GM19238 (cell line): ENCODE results near the gene LRSAM1.
A peak's percentile ranks its signal among the peaks of the same experiment; 100 is the strongest.

Experiments used
- DNase-seq: peaks from one replicate; pipeline ENCODE4 v3.0.0; 2011; ENCODE audit warnings: low spot score; ENCODE audit not compliant: insufficient read length

The LRSAM1 gene

DNA sequence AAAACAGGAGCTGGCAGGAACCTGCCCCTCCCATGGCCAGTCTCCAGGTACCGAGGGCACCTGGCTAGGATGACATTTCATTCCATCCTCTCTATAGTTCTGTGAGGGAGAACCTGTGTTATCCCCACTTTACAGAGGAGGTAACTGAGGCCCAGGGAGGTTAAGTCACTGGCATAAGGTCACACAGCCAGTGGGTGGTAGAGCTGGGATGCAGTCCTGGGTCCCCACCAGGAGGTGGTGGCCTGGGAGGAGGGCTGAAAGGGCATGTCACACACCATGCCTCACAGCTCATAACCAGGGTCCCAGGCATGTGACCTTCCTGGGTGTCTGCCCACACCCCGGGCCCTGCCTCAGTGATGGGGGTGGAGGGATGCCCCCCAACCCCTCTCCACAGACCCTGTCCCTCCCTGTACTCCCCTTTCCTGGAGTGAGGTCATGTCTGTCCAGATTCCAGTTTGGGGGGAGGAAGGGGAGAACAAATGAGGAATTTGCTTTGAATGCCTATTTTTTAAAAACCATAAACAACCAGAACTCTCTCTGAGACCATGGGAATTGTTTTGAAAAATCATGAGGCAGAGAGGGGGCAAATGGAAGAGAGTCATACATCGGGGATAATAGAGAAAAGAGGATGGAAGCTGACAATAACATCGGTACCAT is 83.1 kb downstream of the LRSAM1 start:
- DNase-seq = no peak

DNA sequence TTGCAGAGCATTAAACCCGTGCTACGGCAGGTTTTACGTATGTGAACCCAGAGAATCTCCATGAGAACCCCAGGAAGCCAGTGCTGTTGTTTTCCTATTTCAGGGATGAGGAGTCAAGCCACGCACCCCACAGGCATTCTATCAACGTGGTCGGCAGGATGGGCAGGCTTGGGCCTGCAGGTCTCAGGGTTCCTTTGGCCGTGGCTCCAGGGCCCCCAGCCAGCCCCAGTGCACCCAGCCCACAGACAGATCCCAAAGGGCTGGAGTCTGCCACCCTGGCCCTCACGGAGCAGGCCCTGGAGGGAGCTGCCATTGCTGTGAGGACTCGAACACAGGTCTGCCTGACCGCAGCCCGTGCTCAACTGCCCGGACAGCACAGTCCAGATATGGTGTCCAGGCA is 83.6 kb downstream of the LRSAM1 start:
- no peak for DNase-seq

DNA sequence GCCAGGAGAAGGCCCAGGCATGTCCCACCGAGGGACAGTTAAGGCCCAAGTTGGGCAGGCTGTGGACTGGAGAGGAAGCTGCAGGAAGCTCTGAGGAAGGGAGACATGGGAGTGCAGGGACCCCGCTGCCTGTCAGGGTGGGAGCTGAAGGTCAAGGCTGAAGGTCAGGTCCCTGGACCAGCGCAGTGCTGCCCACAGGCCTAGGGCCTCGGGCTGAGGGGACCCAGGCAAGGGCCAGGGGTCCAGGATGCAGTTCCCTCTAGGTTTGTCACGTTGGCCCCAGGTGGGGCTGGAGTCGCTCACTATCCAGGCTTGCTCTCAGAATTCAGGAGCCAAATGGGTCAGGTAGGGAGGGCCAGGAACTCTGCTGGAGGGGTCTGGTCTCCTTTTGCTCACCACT is 84.1 kb downstream of the LRSAM1 start:
- DNase-seq = no peak

DNA sequence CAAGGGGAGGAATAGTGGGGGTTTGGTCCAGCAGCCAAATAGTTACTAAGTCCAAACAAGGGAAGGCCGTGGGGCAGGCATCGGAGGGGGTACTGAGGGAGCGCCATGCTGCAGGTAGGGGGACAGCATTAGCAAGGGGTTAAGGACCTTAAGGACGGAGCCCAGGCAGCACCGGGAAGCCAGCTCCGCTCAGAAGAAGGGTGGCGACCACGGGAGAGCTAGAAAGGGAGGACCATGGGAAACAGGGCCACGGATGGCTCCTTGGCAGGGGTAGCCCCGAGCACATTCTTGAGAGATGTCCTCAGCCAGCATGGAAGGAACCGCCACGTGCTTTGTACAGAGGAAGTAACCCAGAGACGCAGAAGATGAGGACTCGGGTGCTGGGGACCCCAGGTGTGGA is 84.5 kb downstream of the LRSAM1 start:
- no peak for DNase-seq

DNA sequence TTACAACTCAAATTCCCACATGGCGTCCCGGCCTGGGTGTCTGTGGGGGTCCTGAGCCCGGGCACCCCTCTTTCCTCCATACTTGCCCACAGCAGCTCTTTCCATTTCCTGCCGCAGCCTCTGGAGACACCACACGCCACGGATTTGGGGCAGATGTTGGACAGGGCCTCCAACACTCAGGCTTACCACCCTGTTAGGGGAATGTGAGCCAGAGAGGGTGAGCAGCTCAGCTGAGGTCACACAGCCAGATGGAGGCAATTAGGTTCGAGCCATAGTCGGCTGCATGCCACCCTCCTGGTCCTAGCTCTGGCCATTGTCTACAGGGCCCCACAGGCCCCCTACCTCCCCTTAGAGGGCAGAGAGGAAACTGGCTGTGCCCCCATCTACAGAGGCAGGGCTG is 85.2 kb downstream of the LRSAM1 start:
- DNase-seq = no peak

DNA sequence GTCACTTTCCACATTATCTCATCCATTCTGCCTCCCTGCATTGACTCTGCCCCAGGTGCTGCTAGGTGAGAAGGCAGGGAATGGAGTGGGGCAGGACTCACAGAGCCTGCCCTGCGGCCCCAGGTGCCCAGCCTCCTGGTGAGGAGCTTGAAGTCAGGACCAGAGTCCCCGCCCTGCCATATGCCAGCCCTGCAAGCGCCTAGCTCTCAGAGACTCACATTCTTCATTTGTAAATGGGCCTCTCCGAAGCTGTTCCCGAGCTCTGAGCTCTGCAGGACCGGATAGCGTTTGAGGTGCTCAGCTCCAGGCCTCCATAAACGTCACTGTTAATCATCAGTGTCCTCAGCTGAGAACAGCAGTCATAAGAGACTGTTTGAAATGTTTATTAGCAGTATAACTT is 85.7 kb downstream of the LRSAM1 start:
- DNase-seq = no peak

DNA sequence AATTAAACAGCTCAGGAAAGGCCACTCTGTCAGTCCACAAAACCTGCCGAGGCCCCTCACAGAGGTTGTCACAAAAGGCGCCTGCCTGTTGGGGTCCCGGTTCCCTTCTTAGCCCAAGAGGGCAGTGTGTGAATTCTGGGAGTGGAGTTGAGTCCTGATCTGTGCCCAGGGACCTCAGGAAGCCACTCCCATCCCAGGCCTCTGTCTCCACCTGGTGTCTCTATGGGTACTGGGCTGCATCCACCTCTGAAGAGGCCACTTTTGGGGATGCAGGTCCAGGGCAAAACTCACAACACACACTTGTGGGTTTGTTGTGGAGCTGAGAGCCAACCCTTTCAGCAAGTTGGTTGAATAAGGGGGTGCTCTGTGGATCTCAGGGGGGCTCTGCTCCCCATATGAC is 86.5 kb downstream of the LRSAM1 start:
- DNase-seq = no peak

DNA sequence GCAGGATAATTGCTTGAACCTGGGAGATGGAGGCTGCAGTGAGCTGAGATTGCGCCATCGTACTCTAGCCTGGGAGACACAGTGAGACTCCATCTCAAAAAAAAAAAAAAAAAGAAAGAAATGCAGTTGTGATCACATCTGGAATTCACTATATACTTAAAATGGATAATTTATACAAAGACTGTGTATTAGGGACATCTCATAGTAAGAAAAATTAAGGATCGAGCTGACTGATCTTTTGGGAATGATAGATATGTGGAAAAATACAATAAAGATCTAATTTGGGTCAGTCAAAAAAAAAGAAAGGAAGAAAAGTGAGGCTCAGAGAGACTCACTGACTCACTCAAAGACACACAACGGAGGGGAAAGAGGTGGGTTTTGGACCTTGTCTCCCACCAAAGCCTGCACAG is 87.5 kb downstream of the LRSAM1 start:
- no peak for DNase-seq

DNA sequence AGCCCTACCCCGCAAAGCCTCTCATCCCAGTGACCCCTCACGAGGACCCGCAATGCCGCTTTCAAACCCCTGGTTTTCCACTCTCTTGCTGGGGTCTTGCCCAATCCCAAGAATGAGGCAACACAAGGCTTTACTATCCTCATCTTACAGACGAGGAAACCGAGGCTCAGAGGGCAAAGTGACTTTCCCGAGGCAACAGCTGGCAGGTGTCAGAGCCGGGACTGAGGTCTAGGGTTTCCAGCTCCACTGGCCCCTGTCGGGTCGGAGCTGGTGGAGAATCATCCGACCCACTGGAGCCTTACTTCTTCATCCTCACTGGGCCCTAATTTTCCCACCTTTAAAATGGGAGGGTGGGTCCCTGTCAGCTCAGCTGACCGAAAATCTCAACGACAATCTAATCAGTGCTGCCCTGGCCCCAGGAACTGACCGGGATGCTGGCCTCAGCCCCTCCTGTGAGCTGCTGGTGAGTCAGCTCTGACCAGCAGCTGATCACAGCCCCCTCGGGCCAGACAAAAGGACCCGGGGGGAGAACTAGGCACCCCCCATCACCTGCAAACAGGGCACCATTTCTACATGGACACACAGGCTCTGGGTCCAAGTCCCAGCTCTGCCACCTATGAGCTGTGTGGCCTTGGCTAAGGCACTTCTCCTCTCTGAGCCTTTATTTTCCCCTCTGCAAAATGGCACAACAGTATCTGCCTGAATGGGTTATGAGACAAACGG is 88.1 kb downstream of the LRSAM1 start:
- no peak for DNase-seq

DNA sequence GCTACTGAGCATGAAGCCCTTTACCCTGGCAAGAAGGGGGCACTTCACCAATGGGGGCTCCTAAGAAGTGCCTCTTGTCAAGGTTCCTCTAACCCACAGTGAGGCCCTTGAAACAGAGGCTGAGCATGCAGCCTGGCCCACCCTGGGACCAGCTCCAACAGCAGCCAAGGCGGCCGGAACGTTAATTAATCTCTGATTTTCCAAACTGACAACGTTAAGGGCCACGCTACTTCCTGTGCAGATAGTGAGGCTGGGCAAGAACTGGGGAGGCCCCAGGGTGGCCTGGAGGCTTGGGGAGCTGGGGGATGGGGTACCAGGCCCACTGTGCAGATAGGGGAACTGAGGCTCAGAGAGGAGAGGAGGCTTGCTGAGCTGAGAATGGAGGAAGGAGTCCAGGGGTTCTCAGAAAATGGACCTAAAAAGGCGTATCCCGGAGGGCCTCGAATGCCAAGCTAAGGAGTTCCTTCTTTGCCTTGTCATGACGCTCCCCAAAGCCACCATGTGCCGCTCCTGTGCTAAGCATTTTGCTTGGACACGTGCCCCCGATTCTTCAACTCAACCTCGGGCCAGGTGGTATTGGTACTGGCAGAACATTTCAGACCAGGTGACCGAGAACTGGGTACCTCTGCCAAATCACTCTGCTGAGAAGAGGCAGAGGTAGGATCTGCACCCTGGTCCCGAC is 88.8 kb downstream of the LRSAM1 start:
- no peak for DNase-seq

DNA sequence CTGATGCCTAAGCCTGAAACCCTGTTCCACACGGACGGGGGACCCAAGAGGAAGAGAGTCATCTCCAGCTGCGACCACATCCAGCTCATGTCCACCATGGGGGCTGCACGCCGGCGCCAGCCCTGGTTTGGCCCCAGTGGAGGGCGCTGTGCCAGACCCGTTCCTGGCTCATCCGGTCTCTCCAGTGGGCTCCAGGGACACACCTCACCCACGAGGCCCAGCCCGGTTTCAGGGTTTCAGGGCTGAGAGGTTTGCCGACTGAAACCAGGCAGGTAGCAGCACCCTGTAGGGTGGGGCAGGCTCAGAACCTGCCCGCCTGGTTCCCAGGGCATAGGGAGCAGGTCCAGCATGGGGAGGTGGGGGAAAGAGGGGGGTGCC is 89.3 kb downstream of the LRSAM1 start:
- no peak for DNase-seq

DNA sequence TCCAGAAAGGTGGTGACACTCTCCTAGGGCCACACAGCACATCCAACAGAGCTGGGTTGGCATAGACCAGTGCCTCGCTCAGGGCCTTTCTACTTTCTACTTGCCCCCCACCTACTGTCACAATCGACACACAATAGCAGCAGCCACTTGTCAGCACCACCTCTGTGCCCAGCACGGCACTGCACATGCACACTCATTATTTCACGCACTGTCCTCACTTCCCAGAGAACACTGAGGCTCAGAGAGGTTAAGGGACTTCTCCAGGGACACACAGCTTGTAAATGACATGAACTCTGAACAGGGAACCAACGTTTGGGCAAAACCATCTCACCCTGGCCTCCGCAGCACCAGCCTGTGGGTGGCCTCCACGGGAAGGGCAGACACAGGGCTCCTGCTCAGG is 89.9 kb downstream of the LRSAM1 start:
- DNase-seq = no peak

DNA sequence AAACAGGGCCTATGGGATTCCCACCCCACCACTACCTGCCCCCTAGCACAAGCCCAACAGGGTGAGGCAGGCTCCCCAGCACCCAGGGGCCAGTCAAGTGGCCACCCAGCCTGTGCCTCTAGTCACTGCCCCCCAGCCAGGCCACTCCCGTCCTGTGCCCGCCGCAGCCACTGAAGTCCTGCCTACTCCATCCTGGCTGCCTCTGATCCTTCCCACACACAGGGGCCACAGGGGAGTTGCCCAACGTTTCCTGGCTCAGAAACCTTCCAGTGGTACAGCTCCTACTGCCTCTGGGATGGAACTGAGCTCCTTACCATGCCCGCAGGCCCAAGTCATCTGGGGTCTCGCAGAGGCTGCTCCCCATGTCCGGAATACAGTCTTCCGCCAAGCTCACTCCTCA is 90.6 kb downstream of the LRSAM1 start:
- DNase-seq = no peak

DNA sequence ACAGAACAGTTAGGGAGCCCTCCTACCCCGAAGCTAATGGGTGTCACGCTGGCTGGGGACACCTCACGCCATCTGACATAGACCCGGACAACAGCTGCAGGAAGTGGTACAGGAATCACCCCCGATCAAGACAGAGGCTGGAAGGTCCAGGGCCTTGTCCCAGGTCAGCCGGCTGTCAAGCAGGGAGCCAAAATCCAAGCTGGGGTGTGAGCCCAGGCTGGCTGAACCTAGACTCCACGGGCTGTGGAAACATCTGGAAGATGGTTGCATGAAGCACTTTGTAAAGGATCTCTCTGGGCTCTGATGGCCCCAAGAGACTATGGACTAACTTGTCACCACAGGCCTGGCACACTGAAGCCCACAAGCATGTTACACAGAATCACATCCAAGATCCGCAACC is 91.9 kb downstream of the LRSAM1 start:
- DNase-seq = no peak

DNA sequence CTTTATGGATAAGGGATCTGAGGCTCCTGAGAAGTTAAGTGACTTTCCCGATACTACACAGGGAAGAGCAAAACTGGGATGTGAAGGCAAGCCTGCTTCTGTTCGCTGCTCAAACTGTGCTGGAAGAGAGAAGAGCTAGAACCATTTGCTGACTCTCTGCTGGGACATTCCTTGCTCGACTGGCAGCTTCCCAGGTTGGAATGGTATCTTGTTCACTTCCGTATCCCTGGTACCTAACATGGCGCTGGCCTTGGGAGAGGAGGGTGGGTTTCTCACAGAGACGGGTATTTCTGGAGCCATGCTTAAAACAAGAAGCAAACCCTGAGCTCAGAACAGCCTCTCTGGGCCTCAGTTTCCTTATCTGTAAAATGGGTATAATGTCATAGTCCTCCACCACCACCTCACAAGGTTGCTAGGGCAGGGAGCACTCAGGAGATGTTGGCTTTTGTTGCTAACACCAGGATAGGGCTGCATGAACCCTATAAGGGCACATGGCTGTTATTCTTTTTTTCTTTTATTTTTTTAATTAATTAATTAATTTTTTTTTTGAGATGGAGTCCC is 92.7 kb downstream of the LRSAM1 start:
- DNase-seq = no peak

DNA sequence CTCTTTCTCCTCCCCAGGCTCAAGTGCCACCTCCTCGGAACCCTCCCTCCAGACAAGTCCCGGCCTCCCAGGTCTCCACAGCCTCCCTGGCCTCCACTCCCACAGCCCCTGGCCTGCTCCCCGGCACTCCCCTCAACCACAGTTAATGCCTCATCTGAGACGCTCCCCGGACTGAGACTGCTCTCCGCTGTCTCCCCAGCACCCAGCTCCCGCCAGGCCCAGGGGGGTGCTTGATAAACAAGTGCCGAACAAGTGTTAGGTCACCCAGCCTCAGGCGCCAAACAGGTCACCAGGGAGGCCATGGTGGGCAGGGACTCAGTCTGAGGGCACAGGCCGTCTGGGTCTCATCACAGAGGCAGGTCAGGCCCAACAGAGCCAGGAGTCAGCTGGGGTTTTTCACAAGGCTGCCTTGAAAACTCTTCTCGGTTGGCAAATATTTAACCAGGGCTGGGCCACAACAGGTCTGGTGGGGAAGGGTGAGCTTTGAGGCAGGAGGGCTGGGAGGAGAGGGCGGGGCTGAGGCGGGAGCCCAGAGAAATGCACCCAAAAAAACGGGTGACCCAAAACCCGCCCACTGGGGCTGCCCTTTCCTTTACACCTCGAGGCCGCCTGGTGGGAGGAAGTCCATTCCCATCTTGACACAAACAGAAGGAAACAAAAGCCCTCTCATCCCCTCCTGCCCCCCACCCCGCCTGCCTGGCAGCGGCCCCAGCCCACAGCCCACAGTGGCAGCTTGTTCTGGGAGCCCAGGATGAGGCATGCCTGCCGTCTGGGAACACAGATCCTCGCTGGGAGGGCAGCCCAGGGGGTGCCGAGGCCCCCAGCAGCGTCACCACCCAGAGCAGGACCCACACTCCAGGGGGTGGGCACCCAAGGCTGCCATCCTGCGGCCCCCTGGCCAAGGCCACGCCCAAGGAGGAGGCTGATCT is 94.2 kb downstream of the LRSAM1 start:
- DNase-seq = peak; percentile 68

DNA sequence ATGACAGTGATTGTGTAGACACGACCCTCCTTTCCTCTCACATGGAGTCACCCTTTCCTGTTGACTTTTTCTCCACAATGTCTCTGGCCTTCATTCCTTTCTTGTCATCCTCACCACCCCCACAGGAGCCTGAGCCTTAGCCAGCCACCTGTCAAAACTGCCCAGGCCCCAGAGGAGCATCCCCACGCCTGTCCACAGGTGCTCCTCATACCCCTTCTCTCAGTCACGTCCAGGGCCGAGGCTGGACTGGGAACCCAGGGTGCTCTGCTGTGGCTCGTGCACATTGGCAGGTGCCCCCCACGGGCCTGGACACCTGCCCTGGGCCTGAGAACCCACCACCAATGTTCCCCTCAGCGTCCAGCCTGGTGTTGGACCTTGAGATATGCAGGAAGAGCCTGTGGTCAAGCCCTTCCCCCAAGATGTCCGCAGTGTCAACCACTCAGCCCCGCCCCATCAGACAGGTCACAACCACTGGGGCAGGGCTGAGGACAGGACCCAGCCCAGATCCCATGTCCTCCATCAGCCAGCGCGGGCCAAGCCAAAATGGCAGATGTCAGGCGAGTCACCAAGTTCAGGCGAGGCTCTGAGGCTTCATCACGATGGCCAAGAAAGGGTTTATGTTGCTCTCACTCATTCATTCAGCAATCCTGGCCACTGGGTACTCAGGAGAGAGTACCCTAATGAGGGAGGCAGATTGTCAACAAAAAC is 95.0 kb downstream of the LRSAM1 start:
- no peak for DNase-seq

DNA sequence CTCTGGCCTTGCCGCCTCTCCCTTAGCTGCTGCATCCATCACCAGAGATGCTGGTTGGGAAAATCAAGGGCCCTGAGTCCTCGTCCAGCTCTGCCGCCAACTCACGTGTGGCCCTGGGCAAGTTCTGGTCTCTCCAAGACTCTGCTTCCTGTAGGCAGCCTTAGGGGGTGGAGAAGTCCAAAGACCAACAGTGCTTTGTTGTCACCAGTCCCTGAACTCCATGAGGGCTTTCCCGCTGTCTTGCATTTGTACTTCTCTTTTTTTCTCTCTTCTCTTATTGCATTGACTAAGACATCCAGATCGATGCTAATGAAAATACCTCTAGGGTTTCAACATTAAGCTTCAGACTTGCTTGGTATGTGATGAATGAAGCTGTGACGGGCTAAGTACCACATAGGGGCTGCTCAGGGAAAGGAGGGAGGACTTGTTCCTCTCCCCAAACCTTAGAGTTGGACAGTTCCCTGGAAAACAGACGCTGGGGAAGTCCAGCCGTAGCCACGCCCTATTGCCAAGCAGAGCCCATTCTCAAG is 97.1 kb downstream of the LRSAM1 start:
- no peak for DNase-seq

DNA sequence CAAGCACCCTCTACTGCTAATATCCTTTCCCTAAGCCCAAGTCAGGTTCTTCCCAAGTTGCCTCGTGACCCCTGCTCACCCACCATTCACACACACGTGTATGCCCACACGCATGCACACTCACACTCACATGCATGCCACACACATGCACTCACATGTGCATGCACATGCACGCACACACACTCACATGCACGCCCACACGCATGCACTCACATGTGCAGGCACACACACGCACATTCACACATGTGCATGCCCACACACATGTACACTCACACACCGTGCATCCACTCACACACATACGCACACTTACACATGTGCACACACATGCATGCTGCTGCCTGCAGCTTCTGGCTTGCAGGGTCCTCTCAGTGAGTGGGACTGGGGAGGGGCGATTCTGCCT is 97.9 kb downstream of the LRSAM1 start:
- no peak for DNase-seq

DNA sequence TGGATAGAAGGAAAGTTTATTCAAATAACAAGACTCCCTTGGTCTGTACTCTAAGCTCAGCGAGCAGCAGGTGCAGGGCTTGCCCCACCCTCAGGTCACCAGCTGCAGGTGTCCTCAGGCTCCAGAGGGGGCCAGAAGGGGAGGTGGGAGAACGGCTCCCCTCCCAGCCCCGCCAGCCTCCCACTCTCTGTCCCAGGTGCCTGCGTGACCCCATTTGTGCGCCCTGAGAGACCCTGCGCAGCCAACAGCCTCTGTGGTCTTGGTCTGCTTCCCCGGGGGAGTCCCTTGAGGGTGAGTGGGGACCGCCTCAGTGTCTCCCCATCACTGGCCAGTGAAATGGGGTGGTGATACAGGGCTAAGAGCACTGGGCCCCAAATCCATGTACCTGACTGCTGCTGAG is 98.4 kb downstream of the LRSAM1 start:
- no peak for DNase-seq

DNA sequence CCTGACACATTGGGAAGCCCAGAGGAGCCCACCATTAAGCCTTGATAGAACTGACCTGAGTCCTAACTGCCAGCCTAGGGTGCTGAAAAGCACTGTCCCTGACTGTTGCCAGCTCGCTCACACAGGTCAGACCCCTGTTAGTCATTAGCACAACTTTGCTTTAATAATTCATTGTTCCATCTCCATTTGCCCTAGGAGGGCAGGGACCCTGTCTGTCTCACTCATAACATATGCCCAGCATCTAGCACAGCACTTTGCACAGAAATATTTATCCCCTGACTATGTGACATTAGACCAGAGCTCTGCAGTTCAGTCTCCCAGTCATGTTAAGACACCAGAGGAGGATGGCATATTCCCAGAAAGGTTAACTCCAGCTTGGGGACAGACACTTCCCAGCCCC is 99.0 kb downstream of the LRSAM1 start:
- DNase-seq = no peak
